Astrocyte of the spinal cord (primary cell): Measurements from ENCODE around the gene CBLN1.

ENCODE experiments used
- DNase-seq: peaks from one replicate; pipeline ENCODE4 v3.0.0; 2011; ENCODE audit warnings: low read depth, low spot score
- H3K4me3 ChIP-seq: 2 replicates; pipeline ENCODE4 v1.5.1; 2011; ENCODE audit warnings: low read depth, mild to moderate bottlenecking, low read length, moderate library complexity
- CTCF ChIP-seq: IDR thresholded peaks from 2 replicates; pipeline ENCODE4 v1.5.1; 2012; ENCODE audit warnings: low read depth, mild to moderate bottlenecking, low read length, inconsistent platforms
- in situ Hi-C: cut with HindIII; loops from 2 replicates; pipeline ENCODE4 v1.10.0; 2017; ENCODE audit warnings: low sequenced_read_pairs

The CBLN1 gene

GRCh38 chr16:49281480-49281842 lies at the start of gene CBLN1:
TSS of gene CBLN1 (minus strand) at chr16:49281838. CDS start at chr16:49281465, 373 bp downstream.
- H3K4me3 ChIP-seq: no peak within 1 kb of the TSS
- in situ Hi-C loops: no loop called here
- no peak for DNase-seq
- no peak for TF ChIP-seq CTCF

GRCh38 chr16:49330562-49331201 lies 49.0 kb upstream of the CBLN1 start:
- DNase-seq: no peak
- no peak for TF ChIP-seq CTCF
- in situ Hi-C loops: no loop called here
- H3K4me3 ChIP-seq: no peak overlapping the region

GRCh38 chr16:49328325-49328724 lies 46.7 kb upstream of the CBLN1 start:
- TF ChIP-seq CTCF: no peak
- in situ Hi-C loops: no loop called here
- H3K4me3 ChIP-seq: no peak overlapping the region
- DNase-seq: no peak

GRCh38 chr16:49327466-49327865 lies 45.8 kb upstream of the CBLN1 start:
- in situ Hi-C loops: no loop called here
- TF ChIP-seq CTCF: no peak
- no peak overlapping the region for H3K4me3 ChIP-seq
- DNase-seq: no peak

- in situ Hi-C loops: no loop called here
- H3K4me3 ChIP-seq: no peak overlapping the region
- TF ChIP-seq CTCF: no peak
- DNase-seq: no peak
Observed at GRCh38 chr16:49324703-49325102, 43.1 kb upstream of the CBLN1 start.

GRCh38 chr16:49315602-49316001 lies 34.0 kb upstream of the CBLN1 start:
- no peak overlapping the region for H3K4me3 ChIP-seq
- TF ChIP-seq CTCF: no peak

GRCh38 chr16:49312389-49312985 lies 30.8 kb upstream of the CBLN1 start:
- in situ Hi-C loops: no loop called here
- H3K4me3 ChIP-seq: no peak overlapping the region
- DNase-seq: no peak
- TF ChIP-seq CTCF: no peak

More at GRCh38 chr16:49315602-49316001, 34.0 kb upstream of the CBLN1 start:
- in situ Hi-C loops: no loop called here
- DNase-seq: no peak
